GM21390 (cell line): ENCODE results near the gene POLE4.

Experiments
- ATAC-seq: cut with Tn5 transposase; IDR thresholded peaks from one replicate; pipeline ENCODE4 v1.9.1; 2021; ENCODE audit not compliant: unreplicated experiment

POLE4 gene

DNA sequence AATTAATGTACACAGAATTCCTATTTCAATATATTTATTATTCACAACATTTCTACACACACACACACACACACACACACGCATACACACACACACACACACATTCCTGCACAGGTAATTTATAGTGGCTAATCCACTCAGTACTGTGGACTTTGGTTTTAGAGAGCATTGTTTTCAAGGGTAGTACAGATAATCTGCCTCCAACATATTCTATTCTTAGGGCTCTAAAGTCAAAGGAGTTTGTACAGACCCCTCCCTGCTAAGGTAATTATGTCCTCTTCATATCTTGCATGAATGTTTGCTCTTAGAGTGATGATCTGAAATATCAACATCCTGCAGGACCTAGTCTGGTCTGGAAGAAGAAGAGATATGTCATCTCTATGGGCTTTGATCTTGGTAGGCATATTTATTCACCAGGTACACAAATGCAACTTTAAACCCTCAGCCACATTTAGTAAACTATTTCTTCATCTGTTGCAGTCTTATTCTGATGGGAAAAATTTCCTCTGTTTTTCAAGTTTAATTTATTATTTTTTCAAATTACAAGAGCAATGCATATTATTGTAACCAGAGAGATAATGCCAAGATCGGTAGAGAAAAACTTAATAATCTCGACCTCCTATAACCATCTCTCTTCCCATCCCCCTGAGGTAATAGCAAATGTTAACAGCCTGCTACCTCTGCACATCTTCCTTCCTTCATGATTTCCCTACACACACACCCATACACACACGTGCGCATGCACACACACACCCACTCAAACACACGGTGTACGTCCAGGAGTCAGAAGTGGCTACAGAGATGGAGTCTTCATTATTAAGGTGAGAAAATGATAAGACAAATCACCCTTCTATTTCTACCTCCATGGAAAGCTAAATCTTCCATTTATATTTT, 18.3 kb upstream of the POLE4 start:
- ATAC-seq = no peak

DNA sequence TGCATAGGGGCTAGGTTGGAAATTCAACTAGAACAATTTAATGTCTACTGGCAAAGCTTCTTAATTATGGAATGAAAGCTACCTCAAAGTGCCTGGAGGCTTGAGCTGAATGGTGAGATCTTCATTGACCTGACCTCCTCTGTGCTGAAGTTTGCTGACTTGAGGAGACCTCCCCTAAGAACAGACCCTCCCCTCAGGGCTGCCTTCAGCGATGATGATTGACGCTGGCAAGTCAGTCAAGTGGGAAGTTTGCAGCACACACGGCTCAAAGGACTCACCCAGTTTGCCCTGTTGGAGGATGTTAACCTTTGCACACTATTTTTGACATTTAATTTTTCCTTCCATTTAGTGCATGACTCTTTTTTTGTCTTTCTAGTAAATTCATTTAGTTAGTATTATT, 17.2 kb upstream of the POLE4 start:
- no peak for ATAC-seq

DNA sequence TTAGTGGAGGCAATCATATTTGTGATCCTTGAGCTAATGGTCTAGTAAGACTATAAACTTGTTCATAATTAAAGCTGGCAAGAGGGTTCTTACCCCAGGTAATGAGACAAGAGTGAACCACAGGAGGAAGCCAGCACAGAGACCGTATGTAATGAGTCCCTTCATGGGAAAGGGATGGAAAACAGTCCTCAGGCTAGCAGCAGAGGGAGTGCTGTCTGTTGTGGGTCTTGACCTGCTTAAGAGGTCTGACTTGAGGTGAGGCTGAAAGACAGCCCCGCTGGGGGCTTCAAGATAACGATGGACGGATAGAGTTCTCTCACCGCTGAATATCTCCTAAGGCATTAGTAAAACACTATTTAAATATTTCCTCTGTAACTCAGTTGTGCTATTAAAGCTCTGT, 16.2 kb upstream of the POLE4 start:
- ATAC-seq = no peak

DNA sequence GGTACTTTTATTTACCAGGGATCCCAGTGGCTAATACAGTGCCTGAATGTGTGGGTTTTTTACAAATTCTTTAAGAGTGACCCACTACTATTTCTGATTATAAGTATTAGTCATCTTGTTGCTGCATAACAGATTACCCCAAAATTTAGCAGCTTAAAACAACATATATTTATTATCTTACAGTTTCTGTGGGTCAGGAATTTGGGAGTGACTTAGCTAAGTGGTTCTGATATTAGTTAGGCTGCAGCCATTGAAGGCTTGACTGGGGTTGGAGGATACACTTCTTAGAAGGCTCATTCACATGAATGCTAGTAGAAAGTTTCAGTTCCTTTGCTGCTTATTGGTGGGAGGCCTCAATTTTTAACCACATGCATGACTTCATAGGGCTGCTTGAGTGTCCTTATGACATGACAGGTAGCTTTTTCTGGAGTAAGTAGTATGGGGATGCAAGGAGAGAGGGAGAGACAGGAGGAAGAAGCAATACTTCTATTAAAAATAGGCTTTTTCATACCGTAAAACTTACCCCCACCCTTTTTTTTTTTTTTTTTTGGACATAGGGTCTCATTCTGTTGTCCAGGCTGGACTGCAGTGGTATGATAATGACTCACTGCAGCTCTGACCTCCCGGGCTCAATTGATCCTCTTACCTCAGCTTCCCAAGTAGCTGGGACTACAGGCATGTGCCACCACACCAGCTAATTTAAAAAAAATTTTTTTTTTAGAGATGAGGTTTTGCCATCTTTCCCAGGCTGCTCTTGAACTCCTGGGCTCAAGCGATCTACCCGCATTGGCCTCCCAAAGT, 13.3 kb upstream of the POLE4 start:
- peak; percentile 100 for ATAC-seq

DNA sequence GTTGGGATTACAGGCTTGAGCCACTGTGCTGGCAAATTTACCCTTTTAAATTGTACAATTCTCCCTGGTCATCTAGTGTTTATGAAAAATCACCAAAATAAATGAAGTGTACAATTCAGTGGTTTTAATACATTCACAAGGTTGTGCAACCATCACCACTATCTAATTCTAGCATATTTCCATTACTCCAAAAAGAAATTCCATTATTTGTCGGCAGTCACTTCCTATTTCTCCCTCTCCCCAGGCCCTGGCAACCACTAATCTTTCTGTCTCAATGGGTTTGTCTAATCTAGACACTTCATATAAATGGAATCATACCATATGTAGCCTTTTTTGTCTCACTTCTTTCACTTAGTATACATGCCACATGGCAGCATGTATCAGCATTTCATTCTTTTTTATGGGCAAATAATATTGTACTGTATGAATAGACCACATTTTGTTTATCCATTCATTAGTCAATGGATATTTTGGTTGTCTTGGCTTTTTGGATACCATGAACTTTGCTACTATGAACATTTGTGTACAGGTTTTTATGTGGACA, 12.6 kb upstream of the POLE4 start:
- no peak for ATAC-seq

DNA sequence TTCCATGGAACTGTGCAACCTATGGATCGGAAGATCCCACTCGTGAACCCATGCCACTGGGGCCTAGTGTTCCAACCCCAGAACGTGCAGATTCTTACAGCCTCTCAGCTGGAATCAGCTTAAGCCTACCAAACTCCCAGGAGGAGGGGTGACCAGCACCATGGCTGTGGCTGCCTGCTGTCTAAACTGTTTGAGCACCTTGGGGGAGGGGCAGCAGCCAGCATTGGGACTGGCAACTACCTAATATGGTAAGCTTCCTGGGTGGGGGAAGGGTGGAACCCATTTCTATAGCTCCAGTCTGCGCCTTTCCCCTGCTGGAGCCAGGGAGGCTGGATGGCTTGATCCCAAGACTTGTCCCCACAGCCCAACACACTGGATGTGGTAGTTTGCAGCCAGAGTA, 10.7 kb upstream of the POLE4 start:
- no peak for ATAC-seq

DNA sequence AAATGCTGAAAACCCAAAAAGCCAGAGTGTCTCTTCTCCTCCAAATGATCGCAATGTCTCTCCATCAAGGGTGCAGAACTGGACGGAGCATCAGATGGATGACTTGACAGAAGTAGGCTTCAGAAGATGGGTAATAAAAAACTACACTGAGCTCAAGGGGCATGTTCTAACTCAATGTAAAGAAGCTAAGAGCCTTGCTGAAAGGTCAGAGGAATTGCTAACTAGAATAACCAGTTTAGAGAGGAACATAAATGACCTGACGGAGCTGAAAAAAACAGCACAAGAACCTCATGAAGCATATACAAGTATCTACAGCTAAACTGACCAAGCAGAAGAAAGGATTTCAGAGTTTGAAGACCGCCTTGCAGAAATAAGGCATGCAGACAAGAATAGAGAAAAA, 9.7 kb upstream of the POLE4 start:
- ATAC-seq = no peak

DNA sequence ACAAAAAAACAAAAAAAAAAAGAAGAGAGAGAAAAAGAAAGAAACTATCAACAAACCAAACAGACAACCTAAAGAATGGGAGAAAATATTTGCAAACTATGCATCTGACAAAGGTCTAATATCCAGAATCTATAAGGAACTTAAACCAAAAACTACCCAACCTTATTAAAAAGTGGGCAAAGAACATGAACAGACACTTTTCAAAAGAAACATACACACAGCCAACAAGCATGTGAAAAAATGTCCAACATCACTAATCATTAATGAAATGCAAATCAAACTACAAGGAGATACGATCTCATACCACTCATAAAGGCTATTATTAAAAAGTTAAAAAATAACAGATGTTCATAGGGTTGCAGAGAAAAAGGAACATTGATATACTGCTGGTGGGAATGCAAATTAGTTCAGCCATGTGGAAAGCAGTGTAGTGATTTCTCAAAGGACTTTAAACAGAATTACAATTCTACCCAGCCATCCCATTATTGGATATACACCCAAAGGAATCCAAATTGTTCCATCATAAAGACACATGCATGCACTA, 7.2 kb upstream of the POLE4 start:
- no peak for ATAC-seq

DNA sequence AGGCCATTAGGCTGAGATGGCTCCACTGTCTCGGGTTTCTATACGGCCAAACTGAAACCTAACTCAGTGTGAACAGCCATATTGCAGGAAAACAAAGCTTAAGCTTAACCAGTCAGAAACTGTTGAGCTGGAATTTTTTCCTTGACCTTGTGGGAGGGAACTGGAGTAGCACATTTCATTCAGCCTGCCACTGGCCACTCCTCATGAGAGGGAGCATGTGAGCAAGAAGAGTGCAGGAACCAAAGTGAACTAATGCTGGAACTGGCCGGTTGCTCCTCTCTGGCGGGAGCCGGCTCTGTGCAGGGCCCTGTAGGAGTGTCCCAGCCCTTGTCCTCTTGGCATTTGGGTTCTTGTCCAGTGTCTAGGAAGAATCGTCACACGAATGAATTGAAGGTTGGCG, 5.9 kb upstream of the POLE4 start:
- no peak for ATAC-seq

DNA sequence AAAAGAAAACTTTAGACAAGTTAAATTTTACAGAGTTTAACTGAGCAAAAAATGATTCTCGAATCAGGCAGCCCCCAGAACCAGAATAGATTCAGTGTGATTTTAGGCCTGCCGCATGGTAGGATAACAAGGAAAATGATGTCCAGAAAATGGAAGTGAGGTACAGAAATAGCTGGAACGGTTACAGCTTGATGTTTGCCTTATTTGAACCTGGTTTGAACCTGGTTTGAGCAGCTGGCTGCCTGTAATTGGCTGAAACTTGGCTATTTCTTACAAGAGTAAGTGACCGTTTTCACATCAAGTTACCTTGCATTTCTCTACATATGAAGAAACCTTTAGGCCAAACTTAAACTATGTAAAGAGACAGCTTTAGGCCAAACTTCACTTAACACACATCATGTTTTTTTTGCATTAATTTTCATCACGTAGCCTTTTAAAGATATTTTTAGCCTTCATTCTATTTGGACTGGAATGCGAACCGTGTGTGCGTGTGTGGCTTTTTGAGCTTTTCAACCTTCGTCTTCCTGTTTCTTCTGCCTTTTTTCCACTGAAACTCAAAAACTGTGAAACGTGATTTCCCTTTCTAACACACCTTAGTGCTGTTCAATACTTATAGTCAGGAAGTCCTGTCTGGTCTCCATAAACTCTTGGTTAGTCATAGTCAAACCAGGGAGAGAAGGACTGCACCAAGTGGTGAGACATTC, 4.5 kb upstream of the POLE4 start:
- ATAC-seq = no peak

DNA sequence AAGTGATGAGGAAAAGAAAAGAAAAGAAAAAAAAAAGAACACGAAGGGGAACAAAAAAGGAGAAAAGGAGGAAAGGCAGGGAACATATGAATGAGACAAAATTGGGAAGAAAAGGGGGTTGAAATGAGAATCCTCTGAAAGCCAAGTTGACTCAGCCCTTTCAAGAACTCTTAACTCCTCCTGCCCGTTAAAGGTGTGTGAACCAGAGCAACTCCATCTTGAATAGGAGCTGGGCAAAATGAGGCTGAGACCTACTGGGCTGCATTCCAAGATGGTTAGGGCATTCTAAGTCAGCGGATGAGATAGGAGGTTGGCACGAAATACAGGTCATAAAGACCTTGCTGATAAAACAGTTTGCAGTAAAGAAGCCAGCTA, 4.0 kb upstream of the POLE4 start:
- ATAC-seq = no peak

DNA sequence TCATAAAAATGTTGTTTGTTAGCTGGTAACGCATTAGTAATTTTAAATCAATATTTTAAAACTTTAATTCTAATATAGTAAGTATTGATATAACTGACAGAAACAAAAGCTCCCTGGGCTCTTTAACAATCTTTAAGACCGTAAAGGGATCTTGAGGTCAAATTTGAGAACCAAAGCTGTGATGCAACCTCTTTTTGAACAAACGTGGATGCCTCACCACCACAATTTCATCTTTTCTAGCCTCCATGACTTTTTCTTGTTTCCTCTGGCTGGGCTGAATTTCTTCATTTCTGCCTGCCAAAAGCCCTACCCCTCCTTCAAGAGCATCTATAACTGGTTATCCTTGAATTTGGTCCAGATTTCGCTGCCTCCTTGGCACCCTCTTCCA, 563 bp upstream of the POLE4 start:
- ATAC-seq = no peak

DNA sequence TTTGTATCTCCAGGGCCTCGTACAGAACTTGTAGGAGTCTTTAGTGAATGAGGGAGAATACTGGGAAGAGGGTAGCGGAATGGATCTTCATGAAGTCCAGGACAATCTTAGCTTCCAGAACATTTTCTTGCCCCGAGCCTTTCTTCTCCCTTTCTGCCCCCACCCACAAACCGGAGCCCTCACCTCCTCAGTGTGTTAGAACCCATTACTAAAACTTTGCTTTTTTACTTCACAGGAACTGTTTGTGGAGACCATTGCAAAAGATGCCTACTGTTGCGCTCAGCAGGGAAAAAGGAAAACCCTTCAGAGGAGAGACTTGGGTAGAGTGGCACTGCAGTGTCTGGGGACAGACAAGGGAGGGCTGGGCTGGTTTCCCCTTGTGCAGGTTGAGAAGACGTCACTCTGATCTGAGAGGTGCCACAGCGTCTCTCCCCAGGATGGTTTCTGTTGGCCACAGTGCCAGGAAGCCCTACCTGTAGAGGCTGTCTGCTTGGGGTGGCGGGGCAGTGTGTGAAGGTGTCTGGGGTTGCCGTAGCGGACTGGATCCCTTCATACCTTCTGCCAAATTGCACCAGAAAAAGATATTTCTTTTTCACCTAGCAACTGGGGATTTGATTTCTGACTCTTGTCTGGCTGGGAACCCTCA, 786 bp downstream of the POLE4 start:
- no peak for ATAC-seq

DNA sequence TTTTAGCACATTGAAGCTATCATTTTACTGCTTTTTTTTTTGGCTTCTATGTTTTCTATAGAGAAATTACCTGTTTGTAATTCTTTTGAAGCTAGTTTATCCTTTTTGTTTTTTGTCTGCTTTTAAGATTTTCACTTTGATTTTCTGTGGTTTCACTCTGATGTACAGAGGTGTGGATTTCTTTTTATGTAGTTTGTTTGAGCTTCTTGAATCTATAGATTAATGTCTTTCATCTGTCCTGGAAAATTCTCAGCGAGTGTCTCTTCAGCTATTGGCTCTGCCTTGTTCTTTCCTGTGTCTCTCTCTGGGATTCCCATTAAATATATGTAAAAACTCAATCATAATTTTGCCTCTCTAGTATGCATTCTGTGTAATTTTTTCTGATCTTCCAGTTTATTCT, 8.4 kb downstream of the POLE4 start:
- ATAC-seq = no peak

DNA sequence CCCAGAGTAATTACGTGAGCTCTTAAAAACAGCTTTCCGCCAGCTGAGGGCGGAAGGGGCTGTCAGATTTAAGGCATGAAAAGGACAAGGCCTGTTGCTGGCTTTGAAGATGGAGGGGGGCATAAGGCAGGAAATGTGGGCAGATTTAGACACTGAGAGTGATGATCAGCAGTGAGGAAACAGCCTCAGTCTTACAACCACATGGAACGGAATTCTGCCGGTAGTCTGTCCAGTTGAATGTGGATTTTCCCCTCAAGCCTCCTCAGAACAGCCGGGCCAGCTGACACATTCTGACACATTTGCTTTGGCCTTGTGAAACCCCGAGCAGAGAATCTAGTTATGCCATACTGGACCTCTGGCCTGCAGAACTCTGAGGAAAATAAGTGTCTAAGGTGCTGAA, 16.6 kb downstream of the POLE4 start:
- ATAC-seq = no peak

DNA sequence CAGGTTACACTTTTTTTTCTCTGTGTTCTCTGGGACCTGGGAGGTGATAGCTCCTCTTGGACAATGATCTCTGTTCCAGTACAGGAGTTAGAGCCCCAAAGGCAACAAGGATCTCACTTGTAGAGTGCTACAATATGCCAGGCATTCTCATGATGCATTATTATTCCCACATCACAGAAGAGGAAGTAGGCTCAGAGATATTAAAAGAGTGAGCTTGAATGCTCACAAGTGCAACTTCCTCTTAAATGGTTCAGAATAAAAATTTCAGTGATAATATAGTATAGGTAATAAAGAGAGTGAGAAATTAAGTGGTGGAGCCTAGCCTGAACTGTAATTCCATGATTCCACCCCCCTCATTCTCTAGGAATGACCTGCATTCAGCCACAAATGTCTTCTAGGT, 21.4 kb downstream of the POLE4 start:
- ATAC-seq = no peak

DNA sequence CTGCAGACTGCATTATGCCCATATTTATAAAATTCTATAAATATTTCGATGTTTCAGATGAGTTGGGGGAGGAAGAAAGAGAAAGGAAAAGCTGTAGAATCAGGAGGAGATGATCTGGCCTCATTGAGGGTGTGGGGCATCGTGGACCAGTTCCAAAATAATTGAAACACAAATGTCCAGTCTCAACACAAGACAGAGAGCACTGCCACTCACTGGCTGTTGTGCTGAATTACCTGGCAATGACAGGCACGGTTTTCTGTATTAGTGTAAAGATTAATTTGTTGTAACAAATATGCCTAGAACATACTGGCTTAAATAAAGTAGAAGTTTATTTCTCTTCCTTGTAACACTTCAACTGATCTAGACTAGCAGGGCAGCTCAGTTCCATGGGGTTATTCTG, 24.1 kb downstream of the POLE4 start:
- ATAC-seq = no peak

DNA sequence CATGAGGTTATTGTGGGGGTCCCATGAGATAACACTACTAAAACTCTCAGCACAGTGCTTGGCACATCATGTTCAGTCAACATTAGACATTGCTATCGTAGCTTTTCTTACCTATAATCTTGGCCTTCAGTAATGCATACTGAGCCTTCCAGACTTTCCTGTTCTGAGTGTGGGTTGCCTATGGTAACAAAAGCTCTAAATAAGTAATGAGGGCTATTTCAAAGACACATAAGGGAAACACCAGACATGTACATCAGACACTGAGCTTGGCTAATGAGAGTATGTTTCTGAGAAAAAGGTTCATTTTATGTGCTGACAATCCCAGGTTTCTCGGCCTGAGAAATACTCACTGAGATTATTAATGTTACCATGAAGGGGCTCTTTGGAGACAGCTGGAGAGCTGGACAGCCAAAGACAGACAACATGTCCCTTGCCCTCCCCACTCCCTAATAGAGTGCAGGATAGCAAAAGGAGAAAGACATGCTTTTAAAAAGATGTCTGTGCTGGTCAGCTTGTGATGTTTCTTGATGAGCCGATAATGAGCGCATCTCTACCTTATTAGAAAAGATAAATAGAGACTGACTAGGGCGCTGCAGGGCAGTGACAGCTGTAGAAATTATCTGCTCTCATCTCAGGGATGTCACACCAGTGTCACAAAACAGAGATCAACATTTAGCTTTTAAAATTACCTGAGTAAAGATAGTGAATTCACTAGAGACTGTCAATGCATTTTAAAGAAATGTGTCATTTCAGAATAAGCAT, 25.4 kb downstream of the POLE4 start:
- ATAC-seq = no peak

DNA sequence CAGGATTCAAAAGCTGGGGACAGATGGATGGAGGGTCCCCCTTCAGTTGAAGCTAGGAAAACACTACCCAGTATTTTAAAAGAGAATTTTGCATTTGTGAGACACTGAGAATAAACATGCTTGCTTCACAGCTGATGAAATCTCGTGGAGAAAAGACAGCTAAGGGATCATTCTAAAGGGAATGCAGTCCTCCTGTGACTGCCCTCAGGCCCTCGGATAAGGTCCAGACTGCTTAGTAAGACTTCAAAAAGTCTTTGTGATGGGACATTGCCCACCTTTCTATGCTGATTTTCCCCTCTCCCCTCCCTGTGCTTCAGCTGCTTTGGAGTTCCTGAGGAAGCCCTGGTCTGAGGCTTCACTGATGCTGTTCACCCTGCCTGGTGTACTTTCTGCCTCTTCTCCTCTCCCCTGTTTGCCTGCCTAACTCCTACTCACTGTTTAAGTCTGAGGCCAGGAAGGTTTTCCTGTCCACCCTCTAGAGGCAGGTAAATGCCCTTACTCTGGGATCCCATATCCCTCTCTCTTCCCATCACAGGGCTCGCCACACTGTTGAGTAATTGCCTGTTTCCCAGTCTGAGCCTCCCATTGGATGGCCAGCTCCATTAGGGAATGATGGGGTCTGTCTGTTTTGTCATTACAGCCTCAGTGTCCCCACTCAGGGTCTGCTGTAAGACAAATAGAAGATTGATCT, 26.6 kb downstream of the POLE4 start:
- ATAC-seq = no peak
